ENCODE data around the gene IER3. TPM values are rescaled to one million over a fixed set of nuclear protein-coding genes. Genes with fewer than 3 reads are reported as not detected.
A peak's percentile ranks its signal among the peaks of the same experiment; 100 is the strongest.

Gene IER3
- total and polyA plus RNA-seq, 9 of the 15 experiments (the other 6 are each of a cell fraction or from before 2014, with no cell fraction given): 1.5 to 30.0 (median 11.5) TPM

DNA sequence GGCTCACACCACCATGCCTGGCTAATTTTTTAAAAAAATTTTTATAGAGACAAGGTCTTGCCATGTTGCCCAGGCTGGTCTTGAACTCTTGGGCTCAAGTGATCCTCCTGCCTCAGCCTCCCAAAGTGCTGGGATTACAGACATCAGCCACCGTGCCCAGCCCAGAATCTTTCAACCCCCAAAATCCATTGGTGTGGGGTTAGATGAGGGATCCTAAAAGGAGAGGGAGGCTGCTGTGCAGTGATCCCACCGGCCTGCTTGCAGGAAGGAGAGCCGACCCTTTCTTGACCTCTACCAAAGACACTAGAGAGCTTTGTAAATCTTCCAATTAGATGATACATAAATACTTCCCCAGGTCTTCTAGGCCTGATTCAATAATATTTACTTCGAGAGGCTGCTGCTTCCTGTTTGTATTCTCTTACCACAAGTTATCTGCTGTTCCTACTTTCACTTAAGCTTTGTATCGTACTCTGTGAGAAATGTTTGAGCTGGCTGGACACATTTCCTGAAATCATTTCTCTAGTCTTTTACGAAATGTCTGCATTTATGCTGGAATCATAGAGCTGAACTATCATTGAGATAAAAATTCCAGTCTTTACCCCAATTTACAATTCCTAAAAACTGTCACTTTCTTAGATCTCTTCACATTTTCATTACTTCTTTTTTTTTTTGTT, 49.3 kb upstream of the IER3 start (continued):
- TF ChIP-seq, protein P1, sequence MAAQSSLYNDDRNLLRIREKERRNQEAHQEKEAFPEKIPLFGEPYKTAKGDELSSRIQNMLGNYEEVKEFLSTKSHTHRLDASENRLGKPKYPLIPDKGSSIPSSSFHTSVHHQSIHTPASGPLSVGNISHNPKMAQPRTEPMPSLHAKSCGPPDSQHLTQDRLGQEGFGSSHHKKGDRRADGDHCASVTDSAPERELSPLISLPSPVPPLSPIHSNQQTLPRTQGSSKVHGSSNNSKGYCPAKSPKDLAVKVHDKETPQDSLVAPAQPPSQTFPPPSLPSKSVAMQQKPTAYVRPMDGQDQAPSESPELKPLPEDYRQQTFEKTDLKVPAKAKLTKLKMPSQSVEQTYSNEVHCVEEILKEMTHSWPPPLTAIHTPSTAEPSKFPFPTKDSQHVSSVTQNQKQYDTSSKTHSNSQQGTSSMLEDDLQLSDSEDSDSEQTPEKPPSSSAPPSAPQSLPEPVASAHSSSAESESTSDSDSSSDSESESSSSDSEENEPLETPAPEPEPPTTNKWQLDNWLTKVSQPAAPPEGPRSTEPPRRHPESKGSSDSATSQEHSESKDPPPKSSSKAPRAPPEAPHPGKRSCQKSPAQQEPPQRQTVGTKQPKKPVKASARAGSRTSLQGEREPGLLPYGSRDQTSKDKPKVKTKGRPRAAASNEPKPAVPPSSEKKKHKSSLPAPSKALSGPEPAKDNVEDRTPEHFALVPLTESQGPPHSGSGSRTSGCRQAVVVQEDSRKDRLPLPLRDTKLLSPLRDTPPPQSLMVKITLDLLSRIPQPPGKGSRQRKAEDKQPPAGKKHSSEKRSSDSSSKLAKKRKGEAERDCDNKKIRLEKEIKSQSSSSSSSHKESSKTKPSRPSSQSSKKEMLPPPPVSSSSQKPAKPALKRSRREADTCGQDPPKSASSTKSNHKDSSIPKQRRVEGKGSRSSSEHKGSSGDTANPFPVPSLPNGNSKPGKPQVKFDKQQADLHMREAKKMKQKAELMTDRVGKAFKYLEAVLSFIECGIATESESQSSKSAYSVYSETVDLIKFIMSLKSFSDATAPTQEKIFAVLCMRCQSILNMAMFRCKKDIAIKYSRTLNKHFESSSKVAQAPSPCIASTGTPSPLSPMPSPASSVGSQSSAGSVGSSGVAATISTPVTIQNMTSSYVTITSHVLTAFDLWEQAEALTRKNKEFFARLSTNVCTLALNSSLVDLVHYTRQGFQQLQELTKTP (IDR thresholded peaks at IDR 0.05; ENCODE audit: low read depth in 1 of 2, partially characterized antibody in 2 of 2): peak in 1 of 2 experiments; percentile 71
- TF ChIP-seq SOX6 (IDR thresholded peaks at IDR 0.05) (peak; percentile 47; the same call in 1 of the 2 replicates), ZNF584 (CRISPR knock-in tag; IDR thresholded peaks at IDR 0.05; ENCODE audit: low read depth) (peak; percentile 58; the same call in 1 of the 2 replicates), DDX20 (tag; IDR thresholded peaks at IDR 0.05; ENCODE audit: low read depth) (peak; percentile 42; the same call in 1 of the 2 replicates), BACH1 (tag; IDR thresholded peaks at IDR 0.05) (peak; percentile 45; the same call in 1 of the 2 replicates), ZEB2 (IDR thresholded peaks at IDR 0.05) (0 out of 2 replicates have a peak, but pooled peaks have one; percentile 16), ZNF79 (CRISPR knock-in tag; IDR thresholded peaks at IDR 0.05; ENCODE audit: low read depth) (0 out of 2 replicates have a peak, but pooled peaks have one; percentile 7), NR2C2 (CRISPR knock-in tag; IDR thresholded peaks at IDR 0.05) (no peak; the same call in 1 of the 2 replicates), NR2C2 (tag; IDR thresholded peaks at IDR 0.05) (peak; percentile 50), NCOA2 (IDR thresholded peaks at IDR 0.05; ENCODE audit: partially characterized antibody in 2 of 2) (no peak), ELF1 (tag; IDR thresholded peaks at IDR 0.05) (peak; percentile 76), PHF8 (IDR thresholded peaks at IDR 0.05; ENCODE audit: borderline replicate concordance, low read length) (peak; percentile 17; the same call in 1 of the 2 replicates), HMG20A (CRISPR knock-in tag; conservative IDR thresholded peaks at IDR 0.05) (no peak), L3MBTL2 (IDR thresholded peaks at IDR 0.05) (peak; percentile 24; the same call in 1 of the 2 replicates)
- TF ChIP-seq, protein P2, sequence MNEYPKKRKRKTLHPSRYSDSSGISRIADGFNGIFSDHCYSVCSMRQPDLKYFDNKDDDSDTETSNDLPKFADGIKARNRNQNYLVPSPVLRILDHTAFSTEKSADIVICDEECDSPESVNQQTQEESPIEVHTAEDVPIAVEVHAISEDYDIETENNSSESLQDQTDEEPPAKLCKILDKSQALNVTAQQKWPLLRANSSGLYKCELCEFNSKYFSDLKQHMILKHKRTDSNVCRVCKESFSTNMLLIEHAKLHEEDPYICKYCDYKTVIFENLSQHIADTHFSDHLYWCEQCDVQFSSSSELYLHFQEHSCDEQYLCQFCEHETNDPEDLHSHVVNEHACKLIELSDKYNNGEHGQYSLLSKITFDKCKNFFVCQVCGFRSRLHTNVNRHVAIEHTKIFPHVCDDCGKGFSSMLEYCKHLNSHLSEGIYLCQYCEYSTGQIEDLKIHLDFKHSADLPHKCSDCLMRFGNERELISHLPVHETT (CRISPR knock-in tag; conservative IDR thresholded peaks at IDR 0.05 in 1 of 2, IDR thresholded peaks at IDR 0.05 in 1 of 2): peak in 1 of 2 experiments; percentile 72; a peak in 1 of 4 replicates
